Measurements from ENCODE around the gene TMEM52.

The TMEM52 gene

GRCh38 chr1:1914101-1914970 lies 4.7 kb downstream of the TMEM52 start:
- no peak overlapping the region for H3K27ac ChIP-seq
- no peaks in the 10 kb centered on the region for H3K36me3 ChIP-seq
- H3K4me3 ChIP-seq (ENCODE audit: low read depth in 1 of 2, low read length in 1 of 2): no peak overlapping the region
- H3K4me1 ChIP-seq (ENCODE audit: control insufficient read depth in 1 of 2, insufficient read depth in 1 of 2, low read depth in 1 of 2, low read length in 1 of 2): peaks cover 15 to 17% of the 10 kb centered on the region in 2 experiments
- no peak for TF ChIP-seq CTCF (IDR thresholded peaks at IDR 0.05)
- no peaks in the 10 kb centered on the region for H3K9me3 ChIP-seq
- peaks cover 47% of the 10 kb centered on the region for H3K27me3 ChIP-seq

- Histone ChIP-seq H3K9me3 (no peaks in the 10 kb centered on the region), H3K27ac (no peak overlapping the region), H3K4me1 (ENCODE audit: control insufficient read depth in 1 of 2, insufficient read depth in 1 of 2, low read depth in 1 of 2, low read length in 1 of 2) (peaks cover 12 to 15% of the 10 kb centered on the region in 2 experiments), H3K4me3 (ENCODE audit: low read depth in 1 of 2, low read length in 1 of 2) (no peak overlapping the region), H3K36me3 (no peaks in the 10 kb centered on the region), H3K27me3 (peaks cover 23% of the 10 kb centered on the region)
- TF ChIP-seq CTCF (IDR thresholded peaks at IDR 0.05): no peak
Observed at GRCh38 chr1:1911350-1912041, 7.6 kb downstream of the TMEM52 start.

- H3K4me1 ChIP-seq (ENCODE audit: control insufficient read depth in 1 of 2, insufficient read depth in 1 of 2, low read depth in 1 of 2, low read length in 1 of 2): peaks cover 12 to 20% of the 10 kb centered on the region in 2 experiments
Observed at GRCh38 chr1:1910651-1911331, 8.3 kb downstream of the TMEM52 start.

GRCh38 chr1:1910033-1910465 lies 9.0 kb downstream of the TMEM52 start:
- TF ChIP-seq CTCF (IDR thresholded peaks at IDR 0.05): no peak
- peak overlapping the region in 1 of 2 experiments; percentile 93 for H3K4me3 ChIP-seq (ENCODE audit: low read depth in 1 of 2, low read length in 1 of 2)
- H3K4me1 ChIP-seq (ENCODE audit: control insufficient read depth in 1 of 2, insufficient read depth in 1 of 2, low read depth in 1 of 2, low read length in 1 of 2): peaks cover 12 to 20% of the 10 kb centered on the region in 2 experiments
- H3K27me3 ChIP-seq: peaks cover 14% of the 10 kb centered on the region
- no peaks in the 10 kb centered on the region for H3K36me3 ChIP-seq
- no peak overlapping the region for H3K27ac ChIP-seq
- H3K9me3 ChIP-seq: no peaks in the 10 kb centered on the region

More at GRCh38 chr1:1910651-1911331, 8.3 kb downstream of the TMEM52 start:
- no peak overlapping the region for H3K27ac ChIP-seq
- peaks cover 16% of the 10 kb centered on the region for H3K27me3 ChIP-seq
- H3K9me3 ChIP-seq: no peaks in the 10 kb centered on the region
- TF ChIP-seq CTCF (IDR thresholded peaks at IDR 0.05): no peak
- H3K36me3 ChIP-seq: no peaks in the 10 kb centered on the region
- H3K4me3 ChIP-seq (ENCODE audit: low read depth in 1 of 2, low read length in 1 of 2): no peak overlapping the region

- H3K4me1 ChIP-seq (ENCODE audit: control insufficient read depth in 1 of 2, insufficient read depth in 1 of 2, low read depth in 1 of 2, low read length in 1 of 2): peaks cover 12 to 20% of the 10 kb centered on the region in 2 experiments
- peak overlapping the region; percentile 91 for H3K27ac ChIP-seq
- no peak for TF ChIP-seq CTCF (IDR thresholded peaks at IDR 0.05)
- H3K9me3 ChIP-seq: no peaks in the 10 kb centered on the region
- H3K36me3 ChIP-seq: no peaks in the 10 kb centered on the region
- H3K27me3 ChIP-seq: peaks cover 14% of the 10 kb centered on the region
- peak overlapping the region; percentile 80 to 93 for H3K4me3 ChIP-seq (ENCODE audit: low read depth in 1 of 2, low read length in 1 of 2)
Observed at GRCh38 chr1:1908506-1908791, 10.6 kb downstream of the TMEM52 start.

Measured in neutrophil (primary cell).